ENCODE results near the gene IRF4. TPM values are rescaled to one million over a fixed set of nuclear protein-coding genes. Genes with fewer than 3 reads are reported as not detected.

IRF4 gene
- total RNA-seq, 2 experiments from 2014 or later, result 409 to 439 TPM

DNA sequence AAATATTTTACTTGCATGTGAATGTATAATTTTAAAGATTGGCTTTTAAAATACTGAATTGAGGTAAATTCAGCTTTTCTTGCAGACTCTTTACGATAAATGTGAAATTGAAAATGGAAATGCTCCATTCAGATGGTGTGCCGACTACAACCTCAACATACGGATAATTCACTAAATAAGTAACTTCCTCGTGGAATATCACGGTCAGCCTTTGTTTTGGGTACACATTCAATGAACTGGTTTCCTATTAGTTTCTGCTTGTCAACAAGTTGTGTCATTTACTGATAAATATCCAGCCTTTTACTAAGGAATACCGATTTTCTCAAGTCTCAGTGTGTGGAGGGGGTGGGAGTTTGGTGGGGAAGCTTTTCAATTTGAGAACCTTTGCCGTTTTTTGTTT is 2.4 kb upstream of the IRF4 start:
- POLR2A ChIA-PET, result interaction anchor here (0.7 to 29.9 kb wide), 18 partner anchors 9 to 205 kb away, joined by 3 to 888 read pairs (median 10); partner anchors contain the start of gene DUSP22
- H3K4me1 Mint-ChIP-seq (ENCODE audit: low read depth), result peaks cover 35% of the 10 kb centered on the region
- peaks cover 23% of the 10 kb centered on the region for H3K36me3 Mint-ChIP-seq (ENCODE audit: low read depth)
- intact Hi-C loops (cut with micrococcal nuclease), result loop anchor here (5.0 kb wide), 2 partner anchors 47 to 97 kb away; partner anchors contain the start of gene DUSP22
- no peaks in the 10 kb centered on the region for H3K9me3 Mint-ChIP-seq
- TF ChIP-seq, protein P1, sequence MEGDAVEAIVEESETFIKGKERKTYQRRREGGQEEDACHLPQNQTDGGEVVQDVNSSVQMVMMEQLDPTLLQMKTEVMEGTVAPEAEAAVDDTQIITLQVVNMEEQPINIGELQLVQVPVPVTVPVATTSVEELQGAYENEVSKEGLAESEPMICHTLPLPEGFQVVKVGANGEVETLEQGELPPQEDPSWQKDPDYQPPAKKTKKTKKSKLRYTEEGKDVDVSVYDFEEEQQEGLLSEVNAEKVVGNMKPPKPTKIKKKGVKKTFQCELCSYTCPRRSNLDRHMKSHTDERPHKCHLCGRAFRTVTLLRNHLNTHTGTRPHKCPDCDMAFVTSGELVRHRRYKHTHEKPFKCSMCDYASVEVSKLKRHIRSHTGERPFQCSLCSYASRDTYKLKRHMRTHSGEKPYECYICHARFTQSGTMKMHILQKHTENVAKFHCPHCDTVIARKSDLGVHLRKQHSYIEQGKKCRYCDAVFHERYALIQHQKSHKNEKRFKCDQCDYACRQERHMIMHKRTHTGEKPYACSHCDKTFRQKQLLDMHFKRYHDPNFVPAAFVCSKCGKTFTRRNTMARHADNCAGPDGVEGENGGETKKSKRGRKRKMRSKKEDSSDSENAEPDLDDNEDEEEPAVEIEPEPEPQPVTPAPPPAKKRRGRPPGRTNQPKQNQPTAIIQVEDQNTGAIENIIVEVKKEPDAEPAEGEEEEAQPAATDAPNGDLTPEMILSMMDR (IDR thresholded peaks at IDR 0.05), result no peak
- H3K27me3 Mint-ChIP-seq, result peaks cover 5% of the 10 kb centered on the region
- peak overlapping the region; percentile 95 for H3K27ac Mint-ChIP-seq
- CTCF ChIA-PET, result interaction anchor here (0.9 to 3.8 kb wide), 14 partner anchors 62 to 322 kb away, joined by 3 to 16 read pairs (median 4); no protein-coding TSS in a partner anchor
- no peak for DNase-seq
- no peak for ATAC-seq
- H3K4me3 Mint-ChIP-seq, result peak overlapping the region; percentile 99

DNA sequence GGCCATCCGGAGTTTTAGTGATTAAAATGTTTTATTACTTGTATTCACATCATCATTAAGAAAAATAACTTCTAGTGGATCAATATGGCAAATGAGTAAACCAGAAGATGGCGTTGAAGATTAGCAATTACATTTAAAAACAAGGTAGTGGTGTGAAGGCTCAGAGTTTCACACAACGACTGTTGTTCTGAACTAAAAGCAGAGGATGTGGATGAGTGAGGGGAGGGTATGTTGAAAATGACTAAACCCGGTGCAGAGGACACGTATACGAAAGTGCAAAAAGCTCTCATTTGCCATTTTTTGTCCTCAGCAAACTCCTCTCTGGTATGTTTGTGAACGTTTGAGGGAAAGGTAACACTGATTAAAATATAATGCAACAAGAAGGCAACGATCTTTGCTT is 1.9 kb upstream of the IRF4 start:
- Mint-ChIP-seq H3K9me3 (no peaks in the 10 kb centered on the region), H3K27ac (peak overlapping the region; percentile 95), H3K27me3 (peaks cover 4% of the 10 kb centered on the region), H3K4me3 (peak overlapping the region; percentile 99), H3K4me1 (ENCODE audit: low read depth) (peaks cover 35% of the 10 kb centered on the region), H3K36me3 (ENCODE audit: low read depth) (peaks cover 28% of the 10 kb centered on the region)
- ChIA-PET POLR2A (interaction anchor here (0.7 to 29.9 kb wide), 24 partner anchors 8 to 221 kb away, joined by 3 to 888 read pairs (median 4); partner anchors contain the start of gene DUSP22), CTCF (interaction anchor here (0.6 to 3.8 kb wide), 24 partner anchors 10 to 322 kb away, joined by 3 to 16 read pairs (median 3); no protein-coding TSS in a partner anchor)
- peak; percentile 63 for DNase-seq
- ATAC-seq, result peak; percentile 72
- TF ChIP-seq, protein P1 (IDR thresholded peaks at IDR 0.05), result peak; percentile 45
- intact Hi-C loops (cut with micrococcal nuclease), result loop anchor here (5.0 kb wide), 3 partner anchors 47 to 202 kb away; partner anchors contain the start of gene DUSP22

DNA sequence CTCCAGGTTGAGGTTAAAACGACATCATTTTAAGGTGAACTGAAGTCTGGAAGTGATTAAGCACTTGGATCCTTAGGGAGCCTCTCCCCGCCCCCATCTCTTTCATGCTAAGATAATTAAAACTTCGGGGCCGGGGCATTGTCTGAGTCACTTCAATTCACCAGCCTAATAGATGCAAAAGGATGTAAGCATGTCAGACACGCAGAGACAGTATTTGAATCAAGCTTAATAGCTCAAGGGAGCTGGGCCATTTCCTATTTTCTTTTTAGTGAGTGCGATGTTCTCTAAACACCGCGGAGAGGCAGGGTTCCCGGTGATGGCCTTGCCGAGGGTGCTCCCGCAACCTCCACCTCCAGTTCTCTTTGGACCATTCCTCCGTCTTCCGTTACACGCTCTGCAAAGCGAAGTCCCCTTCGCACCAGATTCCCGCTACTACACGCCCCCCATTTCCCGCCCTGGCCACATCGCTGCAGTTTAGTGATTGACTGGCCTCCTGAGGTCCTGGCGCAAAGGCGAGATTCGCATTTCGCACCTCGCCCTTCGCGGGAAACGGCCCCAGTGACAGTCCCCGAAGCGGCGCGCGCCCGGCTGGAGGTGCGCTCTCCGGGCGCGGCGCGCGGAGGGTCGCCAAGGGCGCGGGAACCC is 516 bp upstream of the IRF4 start:
- peak overlapping the region; percentile 95 for H3K27ac Mint-ChIP-seq
- TF ChIP-seq, protein P1 (IDR thresholded peaks at IDR 0.05), result no peak
- ChIA-PET POLR2A (interaction anchor here (0.7 to 29.9 kb wide), 29 partner anchors 8 to 211 kb away, joined by 3 to 888 read pairs (median 5); no protein-coding TSS in a partner anchor), CTCF (interaction anchor here (0.8 to 3.8 kb wide), 22 partner anchors 8 to 243 kb away, joined by 3 to 16 read pairs (median 4); no protein-coding TSS in a partner anchor)
- intact Hi-C loops (cut with micrococcal nuclease), result loop anchor here (5.0 kb wide), 1 partner anchor 204 kb away; no protein-coding TSS in a partner anchor
- DNase-seq (peak; percentile 71), ATAC-seq (peak; percentile 24)
- peaks cover 4% of the 10 kb centered on the region for H3K27me3 Mint-ChIP-seq
- H3K9me3 Mint-ChIP-seq, result no peaks in the 10 kb centered on the region
- H3K4me1 Mint-ChIP-seq (ENCODE audit: low read depth), result peaks cover 48% of the 10 kb centered on the region
- peak overlapping the region; percentile 99 for H3K4me3 Mint-ChIP-seq
- peaks cover 42% of the 10 kb centered on the region for H3K36me3 Mint-ChIP-seq (ENCODE audit: low read depth)

DNA sequence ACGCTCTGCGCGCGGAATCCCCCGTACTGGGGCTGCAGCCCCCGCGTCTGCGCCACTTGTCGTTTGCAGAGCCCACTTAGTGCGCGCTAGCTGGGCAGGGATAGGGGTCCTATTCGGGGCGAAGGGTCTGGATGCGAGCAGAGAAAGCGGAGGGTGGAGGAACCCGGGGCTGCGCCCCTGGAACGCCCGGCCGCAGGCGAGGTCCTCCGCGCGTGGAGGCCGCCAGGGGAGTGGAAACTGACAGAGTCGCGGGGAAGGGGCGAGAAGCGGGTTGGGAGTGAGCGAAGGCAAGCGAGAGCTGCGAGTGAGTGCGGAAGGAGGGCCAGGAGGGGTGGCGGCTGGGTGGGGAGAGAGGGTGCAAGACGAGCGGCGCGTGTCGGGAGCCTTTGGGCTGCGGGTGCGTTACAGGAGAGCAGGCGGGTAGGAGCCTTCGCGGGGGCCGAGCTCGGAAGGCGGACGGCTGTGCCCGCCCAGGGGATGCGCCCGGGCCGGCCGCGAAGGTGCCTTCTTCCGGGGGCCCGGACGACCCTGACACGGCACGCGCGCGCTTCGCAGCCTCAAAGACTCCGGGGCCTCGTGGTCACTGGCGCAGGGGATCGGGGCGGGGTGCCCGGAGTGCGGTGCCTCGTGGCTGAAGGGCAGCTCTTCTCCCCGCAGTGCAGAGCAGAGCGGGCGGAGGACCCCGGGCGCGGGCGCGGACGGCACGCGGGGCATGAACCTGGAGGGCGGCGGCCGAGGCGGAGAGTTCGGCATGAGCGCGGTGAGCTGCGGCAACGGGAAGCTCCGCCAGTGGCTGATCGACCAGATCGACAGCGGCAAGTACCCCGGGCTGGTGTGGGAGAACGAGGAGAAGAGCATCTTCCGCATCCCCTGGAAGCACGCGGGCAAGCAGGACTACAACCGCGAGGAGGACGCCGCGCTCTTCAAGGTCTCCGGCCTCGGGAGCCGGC is 1.2 kb downstream of the IRF4 start:
- ChIA-PET CTCF (interaction anchor here (0.8 to 3.8 kb wide), 8 partner anchors 16 to 244 kb away, joined by 3 to 16 read pairs (median 6); no protein-coding TSS in a partner anchor), POLR2A (interaction anchor here (0.7 to 29.9 kb wide), 38 partner anchors 10 to 209 kb away, joined by 3 to 888 read pairs (median 6); partner anchors contain the start of gene DUSP22)
- TF ChIP-seq, protein P1 (IDR thresholded peaks at IDR 0.05), result no peak
- intact Hi-C loops (cut with micrococcal nuclease), result loop anchor here (5.0 kb wide), 1 partner anchor 205 kb away; no protein-coding TSS in a partner anchor
- no peaks in the 10 kb centered on the region for H3K9me3 Mint-ChIP-seq
- H3K4me1 Mint-ChIP-seq (ENCODE audit: low read depth), result peaks cover 58% of the 10 kb centered on the region
- ATAC-seq (no peak), DNase-seq (peak; percentile 46)
- peaks cover 55% of the 10 kb centered on the region for H3K36me3 Mint-ChIP-seq (ENCODE audit: low read depth)
- H3K4me3 Mint-ChIP-seq, result peak overlapping the region; percentile 99
- H3K27me3 Mint-ChIP-seq, result peaks cover 1% of the 10 kb centered on the region
- peak overlapping the region; percentile 97 for H3K27ac Mint-ChIP-seq
